Keratinocyte (primary cell): ENCODE measurements around the gene MCTP2. TPM values are rescaled to one million over a fixed set of nuclear protein-coding genes. Genes with fewer than 3 reads are reported as not detected.

Experiments used
- DNase-seq: peaks from one replicate; pipeline ENCODE4 v3.0.0-alpha.2; 2011; ENCODE audit warnings: low read depth, missing footprints, low spot score
- FAIRE-seq: peaks from 2 replicates; lab custom pipeline; 2011; peaks lifted over from hg19 to GRCh38; lab: Jason Lieb, UNC
- H2AFZ ChIP-seq: 2 replicates; pipeline ENCODE4 v1.6.0; 2012; ENCODE audit warnings: low read length, control low read depth, inconsistent platforms; ENCODE audit not compliant: control insufficient read depth
- H3K27ac ChIP-seq: 2 replicates; pipeline ENCODE4 v1.5.1; 2011; ENCODE audit warnings: low read length; ENCODE audit not compliant: control insufficient read depth, insufficient read depth
- H3K27me3 ChIP-seq: 3 replicates; pipeline ENCODE4 v1.6.0; 2011; ENCODE audit warnings: low read length; ENCODE audit not compliant: control insufficient read depth, insufficient read depth; ENCODE audit errors: extremely low read depth
- H3K36me3 ChIP-seq, 2 experiments: 2 replicates in 1 of 2; 3 replicates in 1 of 2; pipeline ENCODE4 v1.5.1; 2011; ENCODE audit warnings: low read length in 2 of 2, mild to moderate bottlenecking in 1 of 2; ENCODE audit not compliant: control insufficient read depth in 2 of 2, insufficient read depth in 2 of 2; ENCODE audit errors: extremely low read depth in 1 of 2
- H3K4me1 ChIP-seq: 3 replicates; pipeline ENCODE4 v1.5.1; 2011; ENCODE audit warnings: low read length; ENCODE audit not compliant: control insufficient read depth, insufficient read depth; ENCODE audit errors: extremely low read depth
- H3K4me2 ChIP-seq: 3 replicates; pipeline ENCODE4 v1.6.0; 2011; ENCODE audit warnings: low read depth, low read length; ENCODE audit not compliant: control insufficient read depth, insufficient read depth; ENCODE audit errors: extremely low read depth
- H3K4me3 ChIP-seq, 3 experiments: fragments of 200-600 bp in 1 of 3; sonication (generic) in 1 of 3; 2 replicates in 2 of 3; 3 replicates in 1 of 3; pipeline ENCODE4 v1.5.1; 2011 to 2016; ENCODE audit warnings: low read length in 3 of 3, mild to moderate bottlenecking in 3 of 3, control low read depth in 2 of 3, inconsistent platforms in 1 of 3, low read depth in 1 of 3, mixed read lengths in 1 of 3, mixed run types in 1 of 3, moderate library complexity in 1 of 3; ENCODE audit not compliant: control insufficient read depth in 2 of 3, insufficient read depth in 2 of 3; ENCODE audit errors: extremely low read depth in 1 of 3
- H3K79me2 ChIP-seq: 2 replicates; pipeline ENCODE4 v1.6.0; 2012; ENCODE audit warnings: low read length; ENCODE audit not compliant: control insufficient read depth, insufficient read depth
- H3K9ac ChIP-seq: 3 replicates; pipeline ENCODE4 v1.6.0; 2011; ENCODE audit warnings: low read length; ENCODE audit not compliant: control insufficient read depth, insufficient read depth; ENCODE audit errors: extremely low read depth
- H3K9me1 ChIP-seq: 3 replicates; pipeline ENCODE4 v1.6.0; 2011; ENCODE audit warnings: low read length; ENCODE audit not compliant: control insufficient read depth, insufficient read depth; ENCODE audit errors: extremely low read depth
- H3K9me3 ChIP-seq: 2 replicates; pipeline ENCODE4 v1.5.1; 2012; ENCODE audit warnings: low read depth, low read length; ENCODE audit not compliant: control insufficient read depth
- H4K20me1 ChIP-seq: 3 replicates; pipeline ENCODE4 v1.6.0; 2011; ENCODE audit warnings: low read length; ENCODE audit not compliant: control insufficient read depth, insufficient read depth; ENCODE audit errors: extremely low read depth
- CTCF ChIP-seq, 3 experiments: IDR thresholded peaks in 1 of 3; conservative IDR thresholded peaks in 1 of 3; optimal IDR thresholded peaks in 1 of 3; 2 replicates in 2 of 3; 3 replicates in 1 of 3; pipeline versions ENCODE3 to v1.5.1; 2011; ENCODE audit warnings: low read length in 3 of 3, mild to moderate bottlenecking in 3 of 3, moderate library complexity in 2 of 3, control low read depth in 1 of 3, inconsistent platforms in 1 of 3; ENCODE audit not compliant: insufficient read depth in 2 of 3; ENCODE audit errors: extremely low read depth in 1 of 3
- EZH2 ChIP-seq: IDR thresholded peaks from one replicate; pipeline ENCODE4 v1.6.1; 2012; ENCODE audit warnings: inconsistent platforms, mild to moderate bottlenecking, low read length, moderate library complexity
- dilution Hi-C: fragments of 300-500 bp; cut with MboI; formaldehyde crosslinking; loops from one replicate; pipeline ENCODE4 v1.7.0; 2020; ENCODE audit warnings: low sequenced_read_pairs; ENCODE audit not compliant: extremely low pct_ligation_motif_present
- polyA plus RNA-seq, 5 experiments: library from polyadenylated mRNA; depleted of rRNA in 3 of 5; stranded (reverse) in 3 of 5; stranded (forward) in 1 of 5; unstranded in 1 of 5; fragments of >200 nt; gene quantifications; 1 replicate in 1 of 5; 2 replicates in 3 of 5; 3 replicates in 1 of 5; pipeline versions ENCODE4 v1.2.1 to v1.2.3, GENCODE V29; 2011 to 2012; ENCODE audit warnings: missing spikeins in 2 of 5, low read depth in 1 of 5, low replicate concordance in 1 of 5

The MCTP2 gene
- polyA plus RNA-seq, 1 donor (not counting 4 experiments of a cell fraction or from before 2014, with no cell fraction given): 22.0 TPM

GRCh38 chr15:94263341-94264273 lies 32.2 kb downstream of the MCTP2 start:
- dilution Hi-C loops: no loop called here
- Histone ChIP-seq H3K4me1 (peaks cover 11% of the 10 kb centered on the region), H3K27me3 (no peaks in the 10 kb centered on the region), H3K9me3 (no peaks in the 10 kb centered on the region), H3K9ac (no peak overlapping the region), H3K4me3 (no peak overlapping the region), H2AFZ (no peak overlapping the region), H3K4me2 (no peak overlapping the region), H3K36me3 (no peaks in the 10 kb centered on the region), H3K79me2 (peaks cover 21% of the 10 kb centered on the region), H3K27ac (no peak overlapping the region), H3K9me1 (no peaks in the 10 kb centered on the region), H4K20me1 (no peaks in the 10 kb centered on the region)
- TF ChIP-seq CTCF (optimal IDR thresholded peaks at IDR 0.05 in 1 of 3, IDR thresholded peaks at IDR 0.05 in 1 of 3, conservative IDR thresholded peaks at IDR 0.05 in 1 of 3; ENCODE audit: extremely low read depth in 1 of 3, insufficient read depth in 2 of 3, low read length in 3 of 3) (no peak), EZH2 (no peak)
- FAIRE-seq (peak; percentile 71), DNase-seq (no peak)

GRCh38 chr15:94265009-94265408 lies 33.6 kb downstream of the MCTP2 start:
- H3K9me1 ChIP-seq: no peaks in the 10 kb centered on the region
- FAIRE-seq (peak; percentile 76), DNase-seq (peak; percentile 15)
- H3K79me2 ChIP-seq: peaks cover 17% of the 10 kb centered on the region
- dilution Hi-C loops: no loop called here
- no peaks in the 10 kb centered on the region for H3K9me3 ChIP-seq
- no peak overlapping the region for H2AFZ ChIP-seq
- H3K27ac ChIP-seq: no peak overlapping the region
- H3K4me2 ChIP-seq: peak overlapping the region; percentile 30
- H3K27me3 ChIP-seq: no peaks in the 10 kb centered on the region
- H3K4me1 ChIP-seq: peaks cover 11% of the 10 kb centered on the region
- H4K20me1 ChIP-seq: no peaks in the 10 kb centered on the region
- H3K9ac ChIP-seq: no peak overlapping the region
- no peaks in the 10 kb centered on the region for H3K36me3 ChIP-seq
- H3K4me3 ChIP-seq: no peak overlapping the region
- TF ChIP-seq EZH2 (no peak), CTCF (optimal IDR thresholded peaks at IDR 0.05 in 1 of 3, IDR thresholded peaks at IDR 0.05 in 1 of 3, conservative IDR thresholded peaks at IDR 0.05 in 1 of 3; ENCODE audit: extremely low read depth in 1 of 3, insufficient read depth in 2 of 3, low read length in 3 of 3) (no peak)
